ENCODE data around the gene ZNF273. TPM values are rescaled to one million over a fixed set of nuclear protein-coding genes. Genes with fewer than 3 reads are reported as not detected.
"Not testable (repeated sequence)": the region's sequence is repeated elsewhere in the genome, so short reads cannot be mapped to it uniquely, and the experiment has no call there.

The ZNF273 gene
- total RNA-seq, 2 experiments from 2014 or later, result 12.5 to 13.3 TPM

- ChIA-PET CTCF (interaction anchor here (0.7 to 1.8 kb wide), 2 partner anchors 13 to 128 kb away, joined by 3 to 5 read pairs; no protein-coding TSS in a partner anchor), POLR2A (no interaction called here)
- no peak overlapping the region for H3K4me3 Mint-ChIP-seq
- DNase-seq (no peak), ATAC-seq (no peak)
- H3K9me3 Mint-ChIP-seq (ENCODE audit: low read depth), result peaks cover 9% of the 10 kb centered on the region
- peaks cover 14% of the 10 kb centered on the region for H3K36me3 Mint-ChIP-seq (ENCODE audit: low read depth)
- H3K27me3 Mint-ChIP-seq, result no peaks in the 10 kb centered on the region
- peaks cover 2% of the 10 kb centered on the region for H3K4me1 Mint-ChIP-seq
- H3K27ac Mint-ChIP-seq, result no peak overlapping the region
- intact Hi-C loops (cut with DNase I, micrococcal nuclease), result no loop called here
Observed at GRCh38 chr7:64938540-64938939, 35.5 kb downstream of the ZNF273 start.

- H3K4me3 Mint-ChIP-seq; H3K4me1 Mint-ChIP-seq; intact Hi-C loops (cut with DNase I, micrococcal nuclease); H3K27me3 Mint-ChIP-seq; H3K9me3 Mint-ChIP-seq (ENCODE audit: low read depth); ATAC-seq; H3K27ac Mint-ChIP-seq; DNase-seq; POLR2A ChIA-PET: not testable (repeated sequence)
- CTCF ChIA-PET, result interaction anchor here (1.8 kb wide), 1 partner anchor 12 kb away, joined by 5 read pairs; no protein-coding TSS in a partner anchor
- H3K36me3 Mint-ChIP-seq (ENCODE audit: low read depth), result peaks cover 12% of the 10 kb centered on the region
Observed at GRCh38 chr7:64940021-64940420, 36.9 kb downstream of the ZNF273 start.

DNA sequence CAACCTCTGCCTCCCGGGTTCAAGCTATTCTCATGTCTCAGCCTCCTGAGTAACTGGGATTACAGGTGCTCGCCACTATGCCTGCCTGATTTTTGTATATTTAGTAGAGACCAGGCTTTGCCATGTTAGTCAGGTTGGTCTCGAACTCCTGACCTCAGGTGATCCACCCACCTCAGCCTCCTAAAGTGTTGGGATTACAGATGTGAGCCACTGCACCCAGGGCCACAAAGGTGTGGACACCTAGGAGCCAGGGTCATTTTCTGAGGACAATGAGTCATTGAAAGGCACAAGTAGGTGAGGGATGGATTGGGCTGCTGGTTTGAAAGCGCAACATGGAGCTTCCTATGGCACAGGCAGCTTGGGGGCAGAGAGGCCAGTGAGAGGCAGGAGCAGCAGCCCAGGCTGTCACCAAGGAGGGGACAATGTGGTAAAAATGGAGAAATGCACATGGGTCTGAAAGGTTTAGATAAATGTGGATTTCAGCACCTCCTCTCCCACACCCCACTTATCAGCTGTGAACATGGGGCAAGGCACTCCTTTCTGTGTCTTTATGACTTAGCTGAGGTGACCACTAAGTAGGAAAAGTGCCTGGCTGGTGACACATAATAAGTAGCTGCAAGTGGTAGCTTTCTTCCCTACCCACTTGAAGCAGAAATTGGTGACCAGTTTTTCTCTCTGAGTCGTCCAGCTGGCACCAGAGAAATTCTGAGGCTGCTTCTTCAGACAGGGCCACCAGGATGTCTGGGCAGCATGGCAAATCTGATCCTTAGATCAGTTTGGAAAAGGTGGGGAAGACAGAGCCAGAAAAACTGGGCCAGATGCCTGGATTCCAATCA, 41.8 kb downstream of the ZNF273 start:
- ATAC-seq, result not testable (repeated sequence)

DNA sequence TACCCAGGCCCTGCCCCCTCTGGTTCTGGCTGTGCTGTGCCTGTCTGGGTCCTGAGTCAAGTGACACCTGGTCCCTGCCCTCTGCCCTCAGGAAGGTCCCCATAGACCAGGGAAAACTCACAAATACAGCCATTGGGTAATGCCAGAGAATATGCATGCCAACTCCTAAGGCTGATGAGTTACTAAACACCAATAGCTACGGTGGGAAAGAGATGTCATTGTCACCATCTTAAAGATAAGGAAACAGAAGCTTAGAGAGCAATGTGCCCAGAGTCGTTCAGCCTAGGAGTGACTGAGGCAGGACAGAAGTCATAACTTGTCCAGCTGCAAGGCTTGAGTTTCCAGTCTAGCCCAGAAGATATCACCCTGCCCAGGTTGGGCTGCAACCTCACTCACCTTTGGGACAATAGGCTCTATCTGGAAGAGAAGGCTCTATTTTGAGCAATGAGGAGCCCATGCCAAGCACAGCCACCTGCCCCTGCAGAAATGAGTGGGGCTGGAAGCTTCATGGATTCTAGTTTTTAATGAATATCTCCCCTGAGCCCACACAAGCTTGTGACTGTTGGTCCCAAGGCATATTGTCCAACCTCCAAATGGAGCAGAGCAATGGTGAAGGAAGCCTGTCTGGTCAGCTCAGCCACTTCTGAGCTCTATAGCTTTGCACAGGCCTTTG, 42.6 kb downstream of the ZNF273 start:
- H3K9me3 Mint-ChIP-seq (ENCODE audit: low read depth), result no peaks in the 10 kb centered on the region
- ChIA-PET CTCF (no interaction called here), POLR2A (no interaction called here)
- DNase-seq (no peak), ATAC-seq (no peak)
- peaks cover 30% of the 10 kb centered on the region for H3K27me3 Mint-ChIP-seq
- H3K4me3 Mint-ChIP-seq, result no peak overlapping the region
- intact Hi-C loops (cut with DNase I, micrococcal nuclease), result loop anchor here (2.0 to 5.0 kb wide), 2 partner anchors 57 to 308 kb away; no protein-coding TSS in a partner anchor
- no peak overlapping the region for H3K27ac Mint-ChIP-seq
- H3K36me3 Mint-ChIP-seq (ENCODE audit: low read depth), result no peaks in the 10 kb centered on the region
- H3K4me1 Mint-ChIP-seq, result peaks cover 3% of the 10 kb centered on the region

More for the DNA sequence above, 41.8 kb downstream of the ZNF273 start:
- POLR2A ChIA-PET; H3K4me3 Mint-ChIP-seq; H3K4me1 Mint-ChIP-seq; H3K9me3 Mint-ChIP-seq (ENCODE audit: low read depth); CTCF ChIA-PET; H3K36me3 Mint-ChIP-seq (ENCODE audit: low read depth); H3K27ac Mint-ChIP-seq; DNase-seq: not testable (repeated sequence)
- intact Hi-C loops (cut with DNase I, micrococcal nuclease), result loop anchor here in 1 of 2 experiments (5.0 kb wide), 1 partner anchor 308 kb away; no protein-coding TSS in a partner anchor
- peaks cover 28% of the 10 kb centered on the region for H3K27me3 Mint-ChIP-seq

GRCh38 chr7:64946772-64947171, 43.7 kb downstream of the ZNF273 start:
- peaks cover 3% of the 10 kb centered on the region for H3K4me1 Mint-ChIP-seq
- H3K4me3 Mint-ChIP-seq, result no peak overlapping the region
- H3K27me3 Mint-ChIP-seq, result peaks cover 34% of the 10 kb centered on the region
- no peaks in the 10 kb centered on the region for H3K9me3 Mint-ChIP-seq (ENCODE audit: low read depth)
- CTCF ChIA-PET, result no interaction called here
- peak; percentile 65 for DNase-seq
- H3K36me3 Mint-ChIP-seq (ENCODE audit: low read depth), result no peaks in the 10 kb centered on the region
- intact Hi-C loops (cut with DNase I, micrococcal nuclease), result loop anchor here (2.0 to 5.0 kb wide), 2 partner anchors 58 to 309 kb away; no protein-coding TSS in a partner anchor
- peak; percentile 75 for ATAC-seq
- no peak overlapping the region for H3K27ac Mint-ChIP-seq
- POLR2A ChIA-PET, result no interaction called here

GRCh38 chr7:64947252-64948000, 44.4 kb downstream of the ZNF273 start:
- POLR2A ChIA-PET, result no interaction called here
- ATAC-seq (no peak), DNase-seq (no peak)
- H3K36me3 Mint-ChIP-seq (ENCODE audit: low read depth), result no peaks in the 10 kb centered on the region
- peaks cover 3% of the 10 kb centered on the region for H3K4me1 Mint-ChIP-seq
- intact Hi-C loops (cut with DNase I, micrococcal nuclease), result loop anchor here (2.0 to 5.0 kb wide), 2 partner anchors 59 to 310 kb away; no protein-coding TSS in a partner anchor
- no peaks in the 10 kb centered on the region for H3K9me3 Mint-ChIP-seq (ENCODE audit: low read depth)
- H3K4me3 Mint-ChIP-seq, result no peak overlapping the region
- H3K27ac Mint-ChIP-seq, result no peak overlapping the region
- peaks cover 34% of the 10 kb centered on the region for H3K27me3 Mint-ChIP-seq
- CTCF ChIA-PET, result interaction anchor here (0.6 kb wide), 1 partner anchor 59 kb away, joined by 3 read pairs; no protein-coding TSS in a partner anchor

GRCh38 chr7:64948774-64949173, 45.7 kb downstream of the ZNF273 start:
- H3K27me3 Mint-ChIP-seq, result peaks cover 34% of the 10 kb centered on the region
- H3K4me1 Mint-ChIP-seq; POLR2A ChIA-PET; H3K4me3 Mint-ChIP-seq; ATAC-seq; H3K9me3 Mint-ChIP-seq (ENCODE audit: low read depth); DNase-seq; H3K36me3 Mint-ChIP-seq (ENCODE audit: low read depth); H3K27ac Mint-ChIP-seq: not testable (repeated sequence)
- intact Hi-C loops (cut with DNase I, micrococcal nuclease), result loop anchor here in 1 of 2 experiments (5.0 kb wide), 1 partner anchor 311 kb away; no protein-coding TSS in a partner anchor
- CTCF ChIA-PET, result interaction anchor here (0.6 to 4.2 kb wide), 3 partner anchors 155 to 358 kb away, joined by 3 to 47 read pairs (median 3); partner anchors contain the start of gene ZNF138

- DNase-seq; POLR2A ChIA-PET; H3K9me3 Mint-ChIP-seq (ENCODE audit: low read depth); H3K4me3 Mint-ChIP-seq; ATAC-seq; H3K4me1 Mint-ChIP-seq; H3K27ac Mint-ChIP-seq; H3K36me3 Mint-ChIP-seq (ENCODE audit: low read depth): not testable (repeated sequence)
- peaks cover 31% of the 10 kb centered on the region for H3K27me3 Mint-ChIP-seq
- CTCF ChIA-PET, result interaction anchor here (0.6 to 4.2 kb wide), 9 partner anchors 15 to 1098 kb away, joined by 3 to 47 read pairs (median 4); no protein-coding TSS in a partner anchor
- intact Hi-C loops (cut with DNase I, micrococcal nuclease), result loop anchor here (1.0 kb wide), 2 partner anchors 266 to 357 kb away; no protein-coding TSS in a partner anchor
Observed at GRCh38 chr7:64950673-64951072, 47.6 kb downstream of the ZNF273 start.

GRCh38 chr7:64951250-64951848, 48.3 kb downstream of the ZNF273 start:
- Mint-ChIP-seq H3K9me3 (ENCODE audit: low read depth) (no peaks in the 10 kb centered on the region), H3K27me3 (peaks cover 28% of the 10 kb centered on the region), H3K4me3 (no peak overlapping the region), H3K4me1 (peaks cover 3% of the 10 kb centered on the region), H3K27ac (no peak overlapping the region), H3K36me3 (ENCODE audit: low read depth) (no peaks in the 10 kb centered on the region)
- intact Hi-C loops (cut with DNase I, micrococcal nuclease), result loop anchor here (1.0 kb wide), 2 partner anchors 265 to 356 kb away; no protein-coding TSS in a partner anchor
- ChIA-PET CTCF (interaction anchor here (0.6 to 4.2 kb wide), 11 partner anchors 10 to 1098 kb away, joined by 3 to 47 read pairs (median 3); no protein-coding TSS in a partner anchor), POLR2A (no interaction called here)
- ATAC-seq, result no peak
- DNase-seq, result no peak

DNA sequence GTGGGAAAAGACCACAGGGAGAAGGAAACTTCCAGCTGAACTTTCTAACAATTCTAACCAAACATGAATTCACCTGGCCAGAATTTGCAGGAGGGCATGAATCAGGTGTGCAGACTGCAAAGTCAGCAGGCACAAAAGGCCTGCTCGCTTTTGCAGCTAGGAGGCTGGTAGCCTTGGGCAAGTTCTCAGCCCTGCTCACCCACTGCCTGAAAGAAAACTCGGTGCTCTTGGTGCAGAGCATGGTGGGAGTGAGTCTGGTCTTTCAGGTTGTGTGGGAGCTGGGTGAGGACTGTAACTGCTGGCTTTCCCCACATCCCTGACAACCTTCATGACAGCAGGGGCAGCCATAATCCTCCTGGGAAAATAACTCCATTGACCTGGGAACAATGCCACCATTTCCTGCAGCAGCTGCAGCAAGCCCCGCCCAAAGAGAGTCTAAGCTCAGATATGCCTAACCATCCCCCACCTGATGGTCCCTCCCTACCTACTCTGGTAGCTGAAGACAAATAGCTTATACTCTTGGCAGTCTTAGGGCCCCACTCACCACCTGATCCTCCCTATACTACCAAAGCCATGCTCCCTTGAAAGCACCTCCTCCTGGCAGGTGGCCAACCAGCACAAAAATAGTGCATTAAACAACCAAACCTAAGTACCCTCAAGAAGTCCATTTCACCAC, 56.1 kb downstream of the ZNF273 start:
- POLR2A ChIA-PET, result no interaction called here
- H3K27ac Mint-ChIP-seq, result no peak overlapping the region

More for the DNA sequence above, 56.1 kb downstream of the ZNF273 start:
- intact Hi-C loops (cut with DNase I, micrococcal nuclease), result no loop called here
- peaks cover 4% of the 10 kb centered on the region for H3K27me3 Mint-ChIP-seq
- H3K4me1 Mint-ChIP-seq, result no peaks in the 10 kb centered on the region
- H3K4me3 Mint-ChIP-seq, result no peak overlapping the region
- ATAC-seq, result no peak
- no peak for DNase-seq
- CTCF ChIA-PET, result interaction anchor here (0.6 kb wide), 1 partner anchor 25 kb away, joined by 3 read pairs; no protein-coding TSS in a partner anchor
- peaks cover 10% of the 10 kb centered on the region for H3K9me3 Mint-ChIP-seq (ENCODE audit: low read depth)
- H3K36me3 Mint-ChIP-seq (ENCODE audit: low read depth), result no peaks in the 10 kb centered on the region
